T-helper 2 cell treated with Interferon-gamma antibody and Interleukin-4, amounts not matched to agents 100 ng/mL and 5 ng/mL, for 36 hours (primary cell): ENCODE results near the gene PRICKLE2. TPM values are rescaled to one million over a fixed set of nuclear protein-coding genes. Genes with fewer than 3 reads are reported as not detected.

ENCODE experiments used
- intact Hi-C: fragments of 100-400 bp; cut with micrococcal nuclease; formaldehyde crosslinking; loops from one replicate; pipeline ENCODE4 v1.15.1; 2023
- total RNA-seq: library from RNA; stranded (reverse); gene quantifications from 2 replicates; pipeline ENCODE4 v1.2.3, GENCODE V29; 2022

The PRICKLE2 gene
- total RNA-seq, 1 donor from 2014 or later: not detected

DNA sequence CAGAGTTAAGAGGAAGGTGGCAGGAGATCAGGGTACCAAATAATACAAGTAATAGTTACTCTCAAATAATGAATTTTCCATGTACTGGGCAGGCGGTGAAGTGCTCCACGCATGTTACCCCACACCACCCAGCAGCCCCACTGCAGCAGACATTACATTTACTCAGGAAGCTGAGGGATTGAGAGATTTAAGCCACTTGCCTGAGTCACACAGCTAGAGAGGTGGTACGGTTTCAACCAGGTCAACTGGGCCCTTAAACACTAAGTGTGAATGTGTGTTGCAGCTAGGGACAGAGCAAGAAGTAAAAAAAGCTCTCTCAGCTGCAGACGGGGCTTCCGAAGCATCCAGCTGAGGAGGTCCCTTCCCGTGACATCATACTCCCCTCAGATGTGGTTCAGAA is 91.3 kb downstream of the PRICKLE2 start:
- intact Hi-C loops: no loop called here

DNA sequence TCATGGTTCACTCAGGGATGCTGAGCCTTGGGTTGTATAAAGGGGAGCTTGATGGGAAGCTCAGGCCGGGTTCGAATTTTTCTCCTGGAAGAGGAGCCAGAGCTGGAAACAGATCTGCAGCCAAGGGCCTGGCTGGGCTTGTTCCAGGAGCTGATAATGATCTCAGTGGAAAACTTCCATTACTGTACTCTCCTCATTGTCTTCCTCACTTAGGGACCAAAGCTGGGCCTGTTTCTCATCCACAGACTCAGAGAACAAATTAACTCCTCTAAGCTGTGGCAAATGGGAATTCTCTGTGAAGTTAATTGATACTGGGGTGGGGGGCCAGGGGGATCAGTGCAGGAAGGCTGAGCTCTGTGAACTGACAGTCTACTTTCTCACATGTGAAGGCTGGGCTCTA is 92.0 kb downstream of the PRICKLE2 start:
- intact Hi-C loops: no loop called here

DNA sequence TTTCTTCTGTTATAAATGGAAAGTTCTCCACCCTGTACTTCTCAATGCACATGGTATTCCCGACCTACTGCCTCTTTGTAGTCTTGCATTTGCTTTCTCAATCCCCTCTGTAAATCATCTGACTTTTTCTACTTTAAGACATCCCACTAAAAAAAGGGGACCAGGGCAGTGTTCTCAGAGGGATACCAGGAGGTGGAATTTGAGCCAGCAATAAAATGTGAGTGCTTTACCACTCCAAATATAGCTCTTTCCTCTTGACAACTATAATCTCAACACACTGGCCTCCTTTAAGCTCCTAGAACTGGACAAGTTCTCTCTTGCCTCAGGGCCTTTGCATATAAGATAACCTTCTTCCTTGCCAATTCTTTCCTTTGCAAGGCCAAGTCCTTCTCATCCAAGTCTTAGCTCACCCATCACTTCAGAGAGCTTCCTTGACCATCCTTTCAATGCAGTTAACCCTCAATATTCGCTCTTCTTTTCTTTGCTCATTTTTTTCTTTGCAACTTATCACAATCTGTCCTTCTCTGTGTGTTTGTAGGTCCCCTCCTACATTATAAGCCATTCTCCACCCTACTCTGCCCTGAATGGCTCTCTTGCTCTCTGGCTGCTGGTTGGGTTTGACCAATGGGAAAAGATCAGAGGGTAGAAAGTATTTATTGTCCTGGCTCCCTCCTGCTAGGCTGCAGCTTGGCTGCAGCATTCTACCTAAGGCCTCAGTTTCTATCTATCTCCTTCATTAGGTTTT is 93.4 kb downstream of the PRICKLE2 start:
- intact Hi-C loops: no loop called here

DNA sequence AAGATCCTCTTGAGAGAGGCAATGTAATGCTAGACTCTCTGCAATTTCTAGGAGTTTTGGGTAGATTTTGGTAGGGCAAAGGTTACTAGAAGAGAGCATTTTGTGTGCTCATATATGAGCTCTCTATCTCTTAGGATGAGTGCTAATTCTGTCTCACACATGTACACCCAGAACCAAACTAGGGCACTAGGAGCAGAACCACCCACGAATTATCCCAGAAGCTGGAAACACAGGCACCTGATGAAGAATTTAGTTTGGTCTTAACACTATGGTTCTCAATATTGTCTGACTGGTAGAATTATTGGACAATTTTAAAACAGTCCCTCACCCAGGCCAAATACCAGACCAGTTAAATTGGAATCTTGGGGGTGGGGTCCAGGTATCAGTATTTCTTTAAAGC is 94.8 kb downstream of the PRICKLE2 start:
- intact Hi-C loops: no loop called here

DNA sequence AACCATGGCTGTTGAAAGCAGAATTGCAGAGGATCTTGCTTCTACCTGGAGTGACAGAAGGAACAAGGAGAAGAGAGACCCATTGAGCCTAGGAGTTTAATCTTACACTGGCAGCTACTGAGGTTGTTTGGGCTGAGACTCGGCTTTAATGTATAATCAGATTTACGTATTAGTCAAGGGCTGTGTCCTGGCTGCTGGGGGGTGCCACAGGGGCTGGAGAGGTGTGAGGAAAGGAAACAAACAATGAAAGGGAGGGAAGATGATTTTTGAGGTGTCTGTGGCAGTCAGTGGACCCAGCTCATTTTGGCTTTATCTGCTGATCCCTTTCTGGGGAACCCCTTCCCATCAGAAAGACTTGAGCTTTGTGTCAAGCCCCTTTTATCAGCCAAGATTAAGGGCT is 95.7 kb downstream of the PRICKLE2 start:
- intact Hi-C loops: no loop called here

DNA sequence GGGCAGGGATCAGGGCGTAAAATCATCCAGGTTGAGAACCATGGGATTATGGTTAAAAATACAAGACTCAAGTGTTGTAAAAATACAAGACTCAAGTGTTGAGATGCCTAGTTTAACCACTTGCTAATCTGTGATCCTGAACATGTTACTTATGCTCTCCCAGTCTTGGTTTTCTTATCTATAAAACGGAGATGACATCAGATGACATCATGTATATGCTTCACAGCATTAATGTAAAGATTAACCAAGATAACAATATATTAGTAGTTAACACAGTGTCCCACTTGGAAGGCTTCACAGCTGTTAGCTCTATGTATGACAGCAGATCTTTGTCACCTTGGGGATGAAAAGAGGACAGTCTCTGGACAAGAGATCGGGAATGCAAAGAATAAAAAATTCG is 96.2 kb downstream of the PRICKLE2 start:
- intact Hi-C loops: no loop called here

DNA sequence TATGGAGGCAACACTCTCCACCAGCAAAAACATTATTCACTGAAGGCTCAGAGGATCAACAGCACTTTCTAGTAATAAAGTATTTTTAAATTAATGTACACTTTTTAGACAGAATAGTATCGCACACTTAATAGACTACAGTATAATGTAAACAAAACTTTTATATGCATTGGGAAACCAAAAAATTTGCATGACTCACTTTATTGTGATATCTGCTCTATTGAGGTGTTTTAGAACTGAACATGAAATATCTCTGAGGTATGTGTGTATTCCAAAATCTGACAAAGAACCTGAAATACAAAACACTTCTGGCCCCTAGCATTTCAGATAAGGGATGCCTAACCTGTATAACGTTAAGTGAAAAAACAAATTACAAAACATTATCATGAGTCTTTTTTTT is 99.7 kb downstream of the PRICKLE2 start:
- intact Hi-C loops: no loop called here

DNA sequence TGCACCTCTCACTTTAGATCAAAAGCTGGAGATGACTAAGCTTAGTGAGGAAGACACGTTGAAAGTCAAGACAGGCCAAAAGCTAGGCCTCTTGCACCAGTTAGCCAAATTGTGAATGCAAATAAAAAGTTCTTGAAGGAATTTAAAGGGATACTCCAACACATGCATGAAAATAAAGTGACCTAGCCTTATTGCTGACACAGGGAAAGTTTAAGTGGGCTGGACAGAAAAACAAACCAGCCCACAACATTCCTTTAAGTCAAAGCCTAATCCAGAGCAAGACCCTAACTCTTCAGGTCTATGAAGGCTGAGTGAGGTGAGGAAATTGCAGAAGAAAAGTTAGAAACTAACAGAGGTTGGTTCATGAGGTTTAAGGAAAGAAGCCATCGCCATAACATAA is 101.3 kb downstream of the PRICKLE2 start:
- intact Hi-C loops: no loop called here

DNA sequence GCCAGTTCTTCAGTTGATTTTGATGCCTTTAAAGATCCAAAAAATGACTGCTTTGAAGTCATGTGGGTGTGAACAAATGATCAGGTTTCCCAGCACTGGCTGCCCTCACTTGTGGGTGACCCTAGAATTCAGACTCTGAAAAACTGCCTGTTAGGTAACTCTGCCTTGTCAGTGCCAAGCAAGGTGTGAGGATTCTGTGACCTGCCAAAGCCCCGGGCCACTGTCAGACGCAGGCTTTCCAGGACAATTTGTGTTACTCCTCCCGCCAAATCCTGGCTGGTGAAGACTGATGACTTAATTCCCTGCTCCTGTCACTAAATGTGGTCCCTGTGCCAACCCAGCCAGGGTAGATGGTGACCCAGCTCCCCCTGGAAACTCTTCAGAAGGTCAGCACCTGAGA is 102.8 kb downstream of the PRICKLE2 start:
- intact Hi-C loops: no loop called here

DNA sequence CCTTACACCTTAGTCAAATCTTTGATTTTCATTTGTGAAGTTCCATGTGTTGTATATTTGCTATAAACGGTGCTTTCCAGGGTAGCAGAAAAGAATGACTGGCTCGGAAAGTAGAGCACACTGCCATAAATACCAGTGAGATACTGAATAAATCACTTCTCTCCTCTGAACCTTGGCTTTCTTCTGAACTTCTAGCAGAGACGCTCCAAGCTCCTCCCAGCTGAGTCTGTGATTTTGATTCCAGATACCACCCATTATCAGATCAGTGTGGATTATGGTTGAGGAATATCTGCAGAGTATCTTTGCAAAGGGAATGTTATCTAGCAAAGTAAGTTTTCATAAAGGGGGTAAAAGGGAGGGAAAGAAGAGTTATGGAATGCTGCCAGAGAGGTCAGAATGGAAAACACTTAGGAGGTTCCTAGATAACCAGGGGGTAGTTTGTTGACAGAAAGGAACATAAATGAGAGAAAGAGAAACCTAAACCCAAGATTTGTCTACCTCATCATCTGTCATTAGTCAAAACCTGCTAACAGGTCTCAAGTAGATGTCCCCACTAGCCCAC is 103.4 kb downstream of the PRICKLE2 start:
- intact Hi-C loops: no loop called here

DNA sequence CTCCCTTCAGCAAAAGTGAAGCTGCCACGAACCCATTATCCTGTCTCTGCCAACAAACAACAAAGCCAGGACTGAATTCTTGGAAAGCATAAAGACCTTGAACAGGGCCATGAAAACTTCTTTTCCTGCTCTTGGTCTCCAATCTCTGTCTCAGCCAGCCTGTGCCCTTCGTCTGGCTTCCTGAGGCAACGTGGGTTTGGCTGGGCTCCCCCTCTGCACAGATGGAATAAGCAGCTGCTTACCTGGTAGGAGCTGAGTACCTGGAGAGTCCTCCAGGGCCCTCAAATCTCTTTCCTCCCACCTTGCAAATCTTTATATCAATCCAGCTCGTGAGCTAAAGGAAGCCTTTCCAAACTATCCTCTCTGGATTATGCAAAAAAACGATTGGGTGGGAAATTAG is 104.4 kb downstream of the PRICKLE2 start:
- intact Hi-C loops: no loop called here

DNA sequence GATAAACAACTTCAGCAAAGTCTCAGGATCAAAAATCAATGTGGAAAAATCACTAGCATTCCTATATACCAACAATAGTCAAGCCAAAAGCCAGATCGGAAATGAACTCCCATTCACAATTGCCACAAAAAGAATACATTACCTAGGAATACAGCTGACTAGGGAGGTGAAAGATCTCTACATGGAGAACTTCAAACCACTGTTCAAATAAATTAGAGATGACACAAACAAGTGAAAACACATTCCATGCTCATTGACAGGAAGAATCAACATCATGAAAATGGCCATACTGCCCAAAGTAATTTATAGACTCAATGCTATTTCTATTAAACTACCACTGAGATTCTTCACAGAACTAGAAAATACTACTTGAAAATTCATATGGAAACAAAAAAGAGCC is 107.8 kb downstream of the PRICKLE2 start:
- intact Hi-C loops: no loop called here

DNA sequence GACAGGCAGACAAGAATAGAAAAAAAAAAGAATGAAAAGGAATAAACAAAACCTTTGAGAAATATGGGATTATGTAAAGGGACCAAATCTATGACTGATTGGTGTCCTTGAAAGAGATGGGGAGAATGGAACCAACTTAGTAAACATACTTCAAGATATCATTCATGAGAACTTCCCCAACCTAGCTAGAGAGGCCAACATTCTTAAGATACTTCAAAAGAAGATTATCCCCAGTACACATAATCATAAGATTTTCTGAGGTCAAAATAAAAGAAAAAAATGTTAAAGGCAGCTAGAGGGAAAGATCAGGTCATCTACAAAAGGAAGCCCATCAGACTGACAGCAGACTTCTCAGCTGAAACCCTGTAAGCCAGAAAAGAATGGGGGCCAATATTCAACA is 110.6 kb downstream of the PRICKLE2 start:
- intact Hi-C loops: no loop called here

DNA sequence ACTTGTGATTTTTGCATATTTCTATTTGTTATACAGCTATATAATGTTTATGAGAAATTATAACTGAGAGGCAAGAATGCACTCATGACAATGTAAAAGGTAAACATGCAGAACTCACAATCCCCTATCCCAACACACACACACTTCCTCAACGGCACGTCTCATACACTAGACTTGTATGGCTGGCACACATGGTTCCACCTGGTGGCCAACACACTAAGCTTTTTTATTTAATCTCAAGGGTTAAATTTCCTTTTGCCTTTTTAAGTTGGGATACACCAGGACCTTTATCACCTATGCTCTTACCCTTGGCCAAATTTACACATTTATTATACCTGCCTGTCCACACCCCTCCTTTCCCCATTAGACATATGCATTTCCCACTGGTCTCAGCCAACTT is 113.4 kb downstream of the PRICKLE2 start:
- intact Hi-C loops: no loop called here

DNA sequence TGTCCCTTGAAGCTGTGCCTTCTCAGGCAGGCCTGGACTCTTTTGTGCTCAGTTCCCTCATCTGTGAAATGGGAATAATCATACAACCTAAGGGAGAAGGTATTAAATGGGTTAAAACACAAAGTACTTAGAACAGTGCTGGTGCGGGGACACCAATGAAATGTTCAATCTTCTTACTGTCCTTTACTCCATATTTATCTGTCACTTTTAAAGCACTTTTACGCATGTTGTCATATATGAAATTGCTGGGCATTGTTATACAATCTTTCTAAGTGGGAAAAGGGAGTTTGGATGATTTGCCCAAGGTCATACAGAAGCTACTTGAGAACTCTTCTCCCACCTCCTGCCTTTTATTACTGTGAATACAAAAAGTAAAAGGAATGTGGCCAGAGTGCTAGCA is 114.2 kb downstream of the PRICKLE2 start:
- intact Hi-C loops: no loop called here

DNA sequence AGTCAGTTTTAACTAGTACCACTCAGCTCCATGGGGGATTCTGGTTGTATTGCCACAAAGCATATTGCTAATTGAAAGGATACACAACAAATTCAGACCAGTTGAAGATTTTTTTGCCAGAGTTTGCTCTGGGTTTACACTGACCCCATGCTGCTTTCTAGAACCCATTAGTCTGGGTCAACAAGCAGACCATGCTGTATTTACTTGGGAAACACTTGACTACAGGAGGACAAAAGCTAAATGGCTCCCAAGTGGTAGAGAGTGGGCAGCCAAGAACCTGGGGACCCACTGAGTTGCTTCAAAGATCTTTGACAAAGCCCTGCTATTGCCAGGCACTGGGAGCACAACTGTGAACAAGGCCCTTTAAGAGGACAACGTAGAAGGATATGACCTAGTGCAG is 115.2 kb downstream of the PRICKLE2 start:
- intact Hi-C loops: no loop called here

DNA sequence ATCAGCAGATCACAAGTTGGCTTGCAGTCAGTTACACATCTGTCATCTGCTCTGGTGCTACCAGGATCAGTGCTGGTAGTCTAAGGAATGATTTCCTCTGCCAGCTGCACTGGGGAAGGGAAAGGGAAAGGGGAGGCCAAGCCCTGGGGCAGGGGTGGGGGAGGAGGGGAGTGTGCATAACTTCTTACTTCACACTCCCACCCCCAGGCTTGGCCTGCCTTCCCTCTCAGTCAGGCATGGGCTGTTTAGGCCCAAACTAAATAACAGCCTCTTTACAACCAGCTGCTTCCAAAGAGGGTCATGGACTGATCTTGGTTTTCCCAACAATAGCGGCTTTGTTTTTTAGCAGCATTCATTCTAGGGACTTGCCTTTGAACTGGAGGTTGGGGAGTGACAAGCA is 115.8 kb downstream of the PRICKLE2 start:
- intact Hi-C loops: no loop called here

DNA sequence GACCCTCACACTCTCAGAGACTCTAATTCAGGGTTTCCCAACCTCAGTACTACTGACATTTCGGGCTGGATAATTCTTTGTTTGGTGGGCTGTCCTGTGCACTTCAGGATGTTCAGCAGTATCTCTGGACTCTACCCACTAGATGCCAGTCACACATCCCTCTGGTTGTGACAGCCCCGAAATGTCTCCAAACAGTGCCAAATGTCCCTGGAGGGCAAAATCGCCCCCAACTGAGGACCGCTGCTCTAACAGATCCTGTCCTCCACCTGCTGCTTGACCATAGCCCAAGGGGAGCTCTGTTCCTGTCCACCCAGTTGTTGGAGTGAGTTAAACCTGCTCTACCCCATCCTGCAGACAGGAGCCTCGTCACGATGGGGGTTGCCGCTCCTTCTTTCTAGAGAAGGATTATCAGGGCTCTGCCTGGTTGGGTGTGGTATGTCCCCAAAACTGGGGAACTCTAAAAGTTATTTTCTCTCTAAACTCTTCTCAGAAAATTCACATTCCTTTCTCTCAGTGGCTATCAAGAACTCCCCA is 116.4 kb downstream of the PRICKLE2 start:
- intact Hi-C loops: no loop called here

DNA sequence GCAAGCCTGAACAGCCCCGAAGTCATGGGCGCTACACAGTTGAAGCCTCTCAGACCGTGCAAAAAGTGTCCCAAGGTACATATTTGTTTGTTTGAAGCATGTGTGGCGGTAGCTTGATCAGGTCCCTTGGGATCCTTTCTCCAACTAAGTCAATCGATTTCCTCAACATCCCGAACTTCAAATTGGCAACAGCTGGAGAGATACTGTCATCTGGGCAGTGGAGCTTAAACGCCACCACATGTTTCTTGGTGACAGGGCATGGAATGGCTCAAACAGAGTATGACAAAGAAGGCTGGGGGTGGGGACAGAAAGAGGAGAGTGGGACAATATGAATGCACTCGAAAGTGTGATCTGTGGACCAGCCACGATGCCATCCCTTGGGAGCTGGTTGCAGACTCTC is 117.0 kb downstream of the PRICKLE2 start:
- intact Hi-C loops: no loop called here

DNA sequence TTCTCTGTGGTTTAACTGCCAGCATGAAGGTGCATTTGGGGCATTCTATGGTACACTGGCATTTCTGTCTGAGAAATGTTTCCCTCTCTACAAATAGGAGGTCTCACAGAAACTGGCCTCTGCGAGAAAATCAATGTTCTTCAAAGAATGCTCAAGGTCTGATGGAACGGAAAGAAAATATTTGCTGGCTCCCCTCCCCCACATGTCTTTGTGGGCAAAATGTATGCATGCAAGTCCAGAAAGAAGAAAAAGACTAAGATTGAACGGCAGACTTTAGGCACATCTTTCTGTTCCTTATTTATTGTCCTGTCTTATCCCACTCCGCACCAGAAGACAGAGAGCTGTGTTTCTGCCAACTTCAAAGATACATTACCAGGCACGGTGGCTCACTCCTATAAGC is 118.1 kb downstream of the PRICKLE2 start:
- intact Hi-C loops: no loop called here

DNA sequence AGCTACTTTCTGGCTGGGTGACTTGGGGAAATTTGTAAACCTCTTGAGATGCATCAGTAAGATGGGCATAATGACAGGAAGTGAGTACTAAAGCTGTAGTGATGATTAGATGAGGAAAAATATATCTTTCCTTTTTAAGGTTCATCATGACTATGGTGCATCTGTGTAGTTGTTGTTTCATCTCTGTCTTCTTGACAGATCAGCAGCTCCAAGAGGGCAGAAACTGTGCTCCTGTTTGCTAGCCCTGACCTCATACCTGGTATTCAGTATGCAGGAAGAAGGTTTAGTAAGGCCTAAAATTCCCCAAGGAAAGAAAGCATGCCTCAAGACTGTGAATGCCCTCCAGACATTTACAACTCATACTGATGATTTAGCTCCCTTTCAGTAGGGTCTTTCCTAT is 119.5 kb downstream of the PRICKLE2 start:
- intact Hi-C loops: no loop called here

DNA sequence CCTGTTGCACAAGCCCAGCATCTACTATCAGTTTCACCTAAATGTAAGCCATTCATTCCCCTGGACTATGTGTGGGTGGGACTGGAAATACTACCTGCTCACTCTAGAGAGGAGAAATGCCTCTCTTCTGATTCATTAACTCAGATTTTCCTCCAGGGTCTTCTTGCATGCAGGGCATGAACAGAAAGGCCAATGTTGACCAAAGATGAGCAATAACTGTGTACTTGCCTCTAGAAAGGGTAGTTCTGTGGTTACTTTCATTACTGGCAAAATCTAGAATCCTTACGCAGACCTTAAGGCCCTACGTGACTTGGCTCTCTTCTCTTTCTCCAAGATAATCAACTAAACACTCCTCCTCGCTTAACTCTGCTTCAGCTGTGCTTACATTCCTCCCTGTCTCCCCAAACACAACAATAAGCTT is 120.6 kb downstream of the PRICKLE2 start:
- intact Hi-C loops: no loop called here

DNA sequence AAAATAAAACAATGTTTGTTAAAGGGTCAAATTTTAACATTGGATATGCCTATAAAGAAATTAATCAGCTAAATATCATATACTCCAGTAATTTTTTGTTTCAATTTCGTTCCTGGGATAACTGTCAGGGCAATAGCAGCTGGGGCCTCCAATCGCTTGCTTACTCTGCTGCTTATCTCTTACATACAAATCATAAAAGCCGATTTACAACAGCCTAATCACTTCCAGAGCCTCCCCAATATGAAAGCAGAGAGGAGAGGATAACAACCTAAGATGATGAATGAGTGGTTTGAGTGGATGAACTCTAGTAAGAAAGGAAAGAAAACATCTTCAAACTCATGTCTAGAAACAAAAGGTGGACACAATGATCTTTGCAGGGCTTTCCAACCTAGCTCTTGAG is 121.3 kb downstream of the PRICKLE2 start:
- intact Hi-C loops: no loop called here
